ENCODE results near the gene TTC7B.

- TF ChIP-seq CTCF (IDR thresholded peaks at IDR 0.05; ENCODE audit: extremely low read depth in 1 of 2, insufficient read depth in 1 of 2, low read depth in 1 of 2, low read length in 2 of 2) (no peak), MAX (IDR thresholded peaks at IDR 0.05; ENCODE audit: insufficient read depth, insufficient read length) (no peak), POLR2A (IDR thresholded peaks at IDR 0.05; ENCODE audit: low read depth, low read length) (no peak), FOS (IDR thresholded peaks at IDR 0.05; ENCODE audit: borderline replicate concordance, insufficient read depth, low read length) (no peak), EZH2 (IDR thresholded peaks at IDR 0.05; ENCODE audit: borderline replicate concordance, low read depth, low read length, severe bottlenecking) (no peak), POLR2AphosphoS5 (IDR thresholded peaks at IDR 0.05; ENCODE audit: insufficient read depth, low read depth, low read length) (no peak), MYC (IDR thresholded peaks at IDR 0.05; ENCODE audit: low read depth, low read length) (no peak)
Observed at GRCh38 chr14:90499121-90499520, 317.1 kb downstream of the TTC7B start.

Data from endothelial cell of umbilical vein (primary cell).